SK-N-SH treated with all-trans-retinoic acid at 6 μM for 48 hours (cell line): ENCODE measurements around the gene MUSK.

Experiments
- ATAC-seq: fragments of 200-7000 bp; cut with Tn5 transposase; 3 replicates; pipeline ENCODE4 v1.9.1; 2020; ENCODE audit warnings: mild to moderate bottlenecking, moderate library complexity
- ARNTL ChIP-seq: fragments of 450-650 bp; formaldehyde crosslinking; IDR thresholded peaks from 2 replicates; pipeline ENCODE4 v1.5.0; 2020; ENCODE audit warnings: low read depth, mild to moderate bottlenecking, moderate library complexity, borderline replicate concordance
- BACH2 ChIP-seq: fragments of 250-450 bp; sonication (Bioruptor Pico); IDR thresholded peaks from 2 replicates; pipeline ENCODE4 v1.9.0; 2021; ENCODE audit warnings: mild to moderate bottlenecking, borderline replicate concordance
- CSDC2 ChIP-seq: fragments of 250-450 bp; sonication (Bioruptor Pico); IDR thresholded peaks from 2 replicates; pipeline ENCODE4 v1.5.0; 2020; ENCODE audit warnings: mild to moderate bottlenecking, moderate library complexity
- ESRRG ChIP-seq: fragments of 250-450 bp; sonication (Bioruptor Pico); IDR thresholded peaks from 2 replicates; pipeline ENCODE4 v1.6.1; 2021; ENCODE audit warnings: mild to moderate bottlenecking
- GLIS3 ChIP-seq: fragments of 250-450 bp; sonication (Bioruptor Pico); IDR thresholded peaks from 2 replicates; pipeline ENCODE4 v1.5.0; 2020; ENCODE audit warnings: mild to moderate bottlenecking, moderate library complexity
- ISL1 ChIP-seq: fragments of 250-450 bp; sonication (Bioruptor Pico); IDR thresholded peaks from 2 replicates; pipeline ENCODE4 v2.1.2; 2022; ENCODE audit warnings: mild to moderate bottlenecking, moderate library complexity
- POU6F1 ChIP-seq: fragments of 250-450 bp; sonication (Bioruptor Pico); IDR thresholded peaks from 2 replicates; pipeline ENCODE4 v1.8.0; 2021; ENCODE audit warnings: low read depth, mild to moderate bottlenecking, moderate library complexity, borderline replicate concordance
- PPARA ChIP-seq: fragments of 250-450 bp; sonication (Bioruptor Pico); IDR thresholded peaks from 2 replicates; pipeline ENCODE4 v1.5.0; 2020; ENCODE audit warnings: mild to moderate bottlenecking, borderline replicate concordance
- RARB ChIP-seq: fragments of 250-450 bp; sonication (Bioruptor Pico); IDR thresholded peaks from 2 replicates; pipeline ENCODE4 v1.8.0; 2021; ENCODE audit warnings: mild to moderate bottlenecking, moderate library complexity
- SNAI2 ChIP-seq: fragments of 250-450 bp; sonication (Bioruptor Pico); IDR thresholded peaks from 2 replicates; pipeline ENCODE4 v1.5.0; 2020; ENCODE audit warnings: mild to moderate bottlenecking, moderate library complexity
- TCF4 ChIP-seq: fragments of 250-450 bp; sonication (Bioruptor Pico); IDR thresholded peaks from 2 replicates; pipeline ENCODE4 v1.8.0; 2021; ENCODE audit warnings: mild to moderate bottlenecking, moderate library complexity, borderline replicate concordance
- TOX ChIP-seq: fragments of 250-450 bp; sonication (Bioruptor Pico); IDR thresholded peaks from 2 replicates; pipeline ENCODE4 v1.8.0; 2021; ENCODE audit warnings: mild to moderate bottlenecking, moderate library complexity, borderline replicate concordance
- ZC3H10 ChIP-seq: fragments of 250-450 bp; sonication (Bioruptor Pico); IDR thresholded peaks from 2 replicates; pipeline ENCODE4 v1.5.1; 2021; ENCODE audit warnings: mild to moderate bottlenecking, moderate library complexity
- ZFP3 ChIP-seq: fragments of 250-450 bp; sonication (Bioruptor Pico); IDR thresholded peaks from 2 replicates; pipeline ENCODE4 v1.5.0; 2020; ENCODE audit warnings: mild to moderate bottlenecking, moderate library complexity
- ZFP30 ChIP-seq: fragments of 450-650 bp; formaldehyde crosslinking; IDR thresholded peaks from 2 replicates; pipeline ENCODE4 v1.5.0; 2022; ENCODE audit warnings: mild to moderate bottlenecking, moderate library complexity
- ZNF565 ChIP-seq: fragments of 450-650 bp; formaldehyde crosslinking; conservative IDR thresholded peaks from 2 replicates; pipeline ENCODE4 v1.5.0; 2020; ENCODE audit warnings: low read depth, mild to moderate bottlenecking, moderate library complexity
- ZNF70 ChIP-seq: fragments of 450-650 bp; formaldehyde crosslinking; IDR thresholded peaks from 2 replicates; pipeline ENCODE4 v1.5.0; 2020; ENCODE audit warnings: mild to moderate bottlenecking, moderate library complexity
- ZNF8 ChIP-seq: fragments of 450-650 bp; formaldehyde crosslinking; IDR thresholded peaks from 2 replicates; pipeline ENCODE4 v1.5.0; 2020; ENCODE audit warnings: mild to moderate bottlenecking, moderate library complexity
- TF ChIP-seq, protein P1 (sequence below): fragments of 250-450 bp; sonication (Bioruptor Pico); IDR thresholded peaks from 2 replicates; pipeline ENCODE4 v1.5.1; 2021; ENCODE audit warnings: mild to moderate bottlenecking, moderate library complexity
- TF ChIP-seq, protein P2 (sequence below): fragments of 250-450 bp; sonication (Bioruptor Pico); IDR thresholded peaks from 2 replicates; pipeline ENCODE4 v1.5.1; 2020; ENCODE audit warnings: low read depth, mild to moderate bottlenecking, moderate library complexity
- TF ChIP-seq, protein P3 (sequence below): fragments of 250-450 bp; sonication (Bioruptor Pico); IDR thresholded peaks from 2 replicates; pipeline ENCODE4 v1.5.0; 2020; ENCODE audit warnings: mild to moderate bottlenecking, moderate library complexity
- TF ChIP-seq, protein P4 (sequence below): fragments of 250-450 bp; sonication (Bioruptor Pico); IDR thresholded peaks from 2 replicates; pipeline ENCODE4 v1.8.0; 2020; ENCODE audit warnings: mild to moderate bottlenecking, moderate library complexity, borderline replicate concordance

Gene MUSK

DNA sequence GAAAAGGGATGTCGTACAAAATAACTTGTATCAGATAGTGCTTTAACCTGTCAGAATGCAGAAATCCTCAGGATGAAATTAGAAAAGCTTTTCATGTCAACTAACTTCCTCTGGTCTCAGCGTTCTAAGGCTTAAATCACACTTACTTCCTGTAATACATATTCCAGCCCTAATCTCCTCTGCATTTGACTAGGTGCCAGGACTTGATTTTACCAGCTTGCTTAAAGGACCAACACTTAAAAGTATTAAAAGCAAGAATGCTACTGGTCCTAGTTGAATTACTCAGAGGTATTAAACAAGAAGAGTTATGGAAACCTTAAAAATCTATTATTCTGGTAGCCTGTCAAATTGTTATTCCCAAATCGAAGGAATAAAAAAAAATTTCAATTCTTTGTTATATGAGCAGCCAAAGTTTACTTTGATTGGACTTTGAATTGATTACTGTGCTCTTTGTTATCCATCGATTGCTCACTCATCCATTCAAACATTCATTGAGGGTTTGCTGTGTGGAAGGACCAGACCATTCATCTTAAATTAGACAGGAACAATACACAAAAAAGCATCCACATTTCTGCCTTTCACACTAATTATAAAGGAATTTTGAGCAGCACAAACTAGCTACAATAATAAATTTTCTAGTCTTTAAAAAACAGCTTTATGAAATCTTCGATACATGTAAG lies 108.7 kb downstream of the MUSK start:
- TF ChIP-seq CSDC2 (CRISPR knock-in tag) (no peak), TOX (CRISPR knock-in tag) (no peak), ZFP3 (CRISPR knock-in tag) (no peak), ISL1 (CRISPR knock-in tag) (no peak), ARNTL (CRISPR knock-in tag) (no peak), SNAI2 (CRISPR knock-in tag) (no peak), BACH2 (CRISPR knock-in tag) (no peak), ESRRG (no peak), POU6F1 (CRISPR knock-in tag) (no peak), RARB (CRISPR knock-in tag) (no peak)
- TF ChIP-seq, protein P1, sequence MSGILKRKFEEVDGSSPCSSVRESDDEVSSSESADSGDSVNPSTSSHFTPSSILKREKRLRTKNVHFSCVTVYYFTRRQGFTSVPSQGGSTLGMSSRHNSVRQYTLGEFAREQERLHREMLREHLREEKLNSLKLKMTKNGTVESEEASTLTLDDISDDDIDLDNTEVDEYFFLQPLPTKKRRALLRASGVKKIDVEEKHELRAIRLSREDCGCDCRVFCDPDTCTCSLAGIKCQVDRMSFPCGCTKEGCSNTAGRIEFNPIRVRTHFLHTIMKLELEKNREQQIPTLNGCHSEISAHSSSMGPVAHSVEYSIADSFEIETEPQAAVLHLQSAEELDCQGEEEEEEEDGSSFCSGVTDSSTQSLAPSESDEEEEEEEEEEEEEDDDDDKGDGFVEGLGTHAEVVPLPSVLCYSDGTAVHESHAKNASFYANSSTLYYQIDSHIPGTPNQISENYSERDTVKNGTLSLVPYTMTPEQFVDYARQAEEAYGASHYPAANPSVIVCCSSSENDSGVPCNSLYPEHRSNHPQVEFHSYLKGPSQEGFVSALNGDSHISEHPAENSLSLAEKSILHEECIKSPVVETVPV, result no peak
- ATAC-seq, result no peak

DNA sequence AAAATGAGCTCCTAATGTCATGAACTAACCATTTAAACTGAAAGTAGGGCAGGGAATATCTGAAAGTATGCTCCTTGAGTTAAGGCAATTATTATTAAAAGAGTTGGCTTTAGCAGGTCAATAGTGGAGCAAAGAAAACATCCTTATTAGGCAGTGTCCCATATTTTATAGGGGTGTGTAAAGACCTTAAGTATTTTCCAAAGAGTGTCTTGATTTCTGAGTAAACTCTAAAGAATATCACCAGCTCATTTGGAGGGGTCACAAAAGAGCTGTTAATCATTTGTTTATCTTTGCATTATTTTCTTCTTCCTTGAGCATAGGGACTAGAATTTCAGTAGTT lies 109.3 kb downstream of the MUSK start:
- no peak for ATAC-seq

More for the DNA sequence above, 109.3 kb downstream of the MUSK start:
- TF ChIP-seq ZC3H10 (CRISPR knock-in tag) (no peak), TCF4 (CRISPR knock-in tag) (no peak), ARNTL (CRISPR knock-in tag) (no peak), RARB (CRISPR knock-in tag) (no peak), ESRRG (no peak), ZFP30 (CRISPR knock-in tag) (no peak), ZNF565 (CRISPR knock-in tag) (no peak), ZNF8 (CRISPR knock-in tag) (no peak), ZNF70 (CRISPR knock-in tag) (no peak), POU6F1 (CRISPR knock-in tag) (no peak), CSDC2 (CRISPR knock-in tag) (no peak), GLIS3 (CRISPR knock-in tag) (no peak), SNAI2 (CRISPR knock-in tag) (no peak), PPARA (CRISPR knock-in tag) (no peak)
- TF ChIP-seq, protein P1, result no peak
- TF ChIP-seq, protein P2, sequence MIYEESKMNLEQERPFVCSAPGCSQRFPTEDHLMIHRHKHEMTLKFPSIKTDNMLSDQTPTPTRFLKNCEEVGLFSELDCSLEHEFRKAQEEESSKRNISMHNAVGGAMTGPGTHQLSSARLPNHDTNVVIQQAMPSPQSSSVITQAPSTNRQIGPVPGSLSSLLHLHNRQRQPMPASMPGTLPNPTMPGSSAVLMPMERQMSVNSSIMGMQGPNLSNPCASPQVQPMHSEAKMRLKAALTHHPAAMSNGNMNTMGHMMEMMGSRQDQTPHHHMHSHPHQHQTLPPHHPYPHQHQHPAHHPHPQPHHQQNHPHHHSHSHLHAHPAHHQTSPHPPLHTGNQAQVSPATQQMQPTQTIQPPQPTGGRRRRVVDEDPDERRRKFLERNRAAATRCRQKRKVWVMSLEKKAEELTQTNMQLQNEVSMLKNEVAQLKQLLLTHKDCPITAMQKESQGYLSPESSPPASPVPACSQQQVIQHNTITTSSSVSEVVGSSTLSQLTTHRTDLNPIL (CRISPR knock-in tag), result no peak
- TF ChIP-seq, protein P3, sequence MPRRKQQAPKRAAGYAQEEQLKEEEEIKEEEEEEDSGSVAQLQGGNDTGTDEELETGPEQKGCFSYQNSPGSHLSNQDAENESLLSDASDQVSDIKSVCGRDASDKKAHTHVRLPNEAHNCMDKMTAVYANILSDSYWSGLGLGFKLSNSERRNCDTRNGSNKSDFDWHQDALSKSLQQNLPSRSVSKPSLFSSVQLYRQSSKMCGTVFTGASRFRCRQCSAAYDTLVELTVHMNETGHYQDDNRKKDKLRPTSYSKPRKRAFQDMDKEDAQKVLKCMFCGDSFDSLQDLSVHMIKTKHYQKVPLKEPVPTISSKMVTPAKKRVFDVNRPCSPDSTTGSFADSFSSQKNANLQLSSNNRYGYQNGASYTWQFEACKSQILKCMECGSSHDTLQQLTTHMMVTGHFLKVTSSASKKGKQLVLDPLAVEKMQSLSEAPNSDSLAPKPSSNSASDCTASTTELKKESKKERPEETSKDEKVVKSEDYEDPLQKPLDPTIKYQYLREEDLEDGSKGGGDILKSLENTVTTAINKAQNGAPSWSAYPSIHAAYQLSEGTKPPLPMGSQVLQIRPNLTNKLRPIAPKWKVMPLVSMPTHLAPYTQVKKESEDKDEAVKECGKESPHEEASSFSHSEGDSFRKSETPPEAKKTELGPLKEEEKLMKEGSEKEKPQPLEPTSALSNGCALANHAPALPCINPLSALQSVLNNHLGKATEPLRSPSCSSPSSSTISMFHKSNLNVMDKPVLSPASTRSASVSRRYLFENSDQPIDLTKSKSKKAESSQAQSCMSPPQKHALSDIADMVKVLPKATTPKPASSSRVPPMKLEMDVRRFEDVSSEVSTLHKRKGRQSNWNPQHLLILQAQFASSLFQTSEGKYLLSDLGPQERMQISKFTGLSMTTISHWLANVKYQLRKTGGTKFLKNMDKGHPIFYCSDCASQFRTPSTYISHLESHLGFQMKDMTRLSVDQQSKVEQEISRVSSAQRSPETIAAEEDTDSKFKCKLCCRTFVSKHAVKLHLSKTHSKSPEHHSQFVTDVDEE, result no peak
- TF ChIP-seq, protein P4, sequence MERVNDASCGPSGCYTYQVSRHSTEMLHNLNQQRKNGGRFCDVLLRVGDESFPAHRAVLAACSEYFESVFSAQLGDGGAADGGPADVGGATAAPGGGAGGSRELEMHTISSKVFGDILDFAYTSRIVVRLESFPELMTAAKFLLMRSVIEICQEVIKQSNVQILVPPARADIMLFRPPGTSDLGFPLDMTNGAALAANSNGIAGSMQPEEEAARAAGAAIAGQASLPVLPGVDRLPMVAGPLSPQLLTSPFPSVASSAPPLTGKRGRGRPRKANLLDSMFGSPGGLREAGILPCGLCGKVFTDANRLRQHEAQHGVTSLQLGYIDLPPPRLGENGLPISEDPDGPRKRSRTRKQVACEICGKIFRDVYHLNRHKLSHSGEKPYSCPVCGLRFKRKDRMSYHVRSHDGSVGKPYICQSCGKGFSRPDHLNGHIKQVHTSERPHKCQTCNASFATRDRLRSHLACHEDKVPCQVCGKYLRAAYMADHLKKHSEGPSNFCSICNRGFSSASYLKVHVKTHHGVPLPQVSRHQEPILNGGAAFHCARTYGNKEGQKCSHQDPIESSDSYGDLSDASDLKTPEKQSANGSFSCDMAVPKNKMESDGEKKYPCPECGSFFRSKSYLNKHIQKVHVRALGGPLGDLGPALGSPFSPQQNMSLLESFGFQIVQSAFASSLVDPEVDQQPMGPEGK (CRISPR knock-in tag), result no peak
